ENCODE measurements around the gene CCDC51. TPM values are rescaled to one million over a fixed set of nuclear protein-coding genes. Genes with fewer than 3 reads are reported as not detected.
A peak's percentile ranks its signal among the peaks of the same experiment; 100 is the strongest.

Gene CCDC51
- total and polyA plus RNA-seq, 2 of the 13 experiments (the other 11 are each of a cell fraction or from before 2014, with no cell fraction given), result 18.1 to 29.4 TPM

DNA sequence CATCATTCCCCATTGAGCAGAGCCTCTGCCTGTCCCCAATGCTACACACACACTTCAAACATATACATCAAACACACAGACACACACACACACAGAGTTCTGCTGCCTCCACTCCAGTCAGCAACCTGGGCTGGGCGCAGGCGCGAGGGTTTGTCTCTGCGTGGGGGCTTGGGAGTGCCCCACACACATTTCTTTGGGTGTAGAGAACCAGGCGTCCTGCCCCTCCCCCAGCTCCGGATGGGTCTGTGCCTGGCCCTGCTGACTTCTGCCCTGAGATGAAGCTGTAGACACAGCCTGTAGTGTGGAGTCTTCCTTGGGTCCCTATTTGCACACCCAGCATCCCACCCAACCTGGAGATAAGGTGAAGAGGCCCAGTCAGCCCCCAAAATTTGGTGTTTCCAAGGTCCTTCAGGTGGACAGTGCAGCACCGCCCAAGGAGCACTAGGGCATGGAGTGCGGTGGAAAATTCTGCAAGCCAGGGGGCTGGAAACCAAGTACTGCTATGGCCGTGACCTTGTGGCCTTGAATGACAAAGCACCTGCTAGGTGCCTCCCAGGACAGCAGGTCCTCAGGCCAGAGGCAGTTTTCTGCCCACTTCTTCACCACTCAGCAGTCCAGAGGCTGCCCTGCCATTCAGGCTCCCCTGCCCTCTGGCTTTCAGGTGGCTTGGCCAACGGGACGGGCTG is 41.1 kb downstream of the CCDC51 start (continued):
- TF ChIP-seq, protein P1, sequence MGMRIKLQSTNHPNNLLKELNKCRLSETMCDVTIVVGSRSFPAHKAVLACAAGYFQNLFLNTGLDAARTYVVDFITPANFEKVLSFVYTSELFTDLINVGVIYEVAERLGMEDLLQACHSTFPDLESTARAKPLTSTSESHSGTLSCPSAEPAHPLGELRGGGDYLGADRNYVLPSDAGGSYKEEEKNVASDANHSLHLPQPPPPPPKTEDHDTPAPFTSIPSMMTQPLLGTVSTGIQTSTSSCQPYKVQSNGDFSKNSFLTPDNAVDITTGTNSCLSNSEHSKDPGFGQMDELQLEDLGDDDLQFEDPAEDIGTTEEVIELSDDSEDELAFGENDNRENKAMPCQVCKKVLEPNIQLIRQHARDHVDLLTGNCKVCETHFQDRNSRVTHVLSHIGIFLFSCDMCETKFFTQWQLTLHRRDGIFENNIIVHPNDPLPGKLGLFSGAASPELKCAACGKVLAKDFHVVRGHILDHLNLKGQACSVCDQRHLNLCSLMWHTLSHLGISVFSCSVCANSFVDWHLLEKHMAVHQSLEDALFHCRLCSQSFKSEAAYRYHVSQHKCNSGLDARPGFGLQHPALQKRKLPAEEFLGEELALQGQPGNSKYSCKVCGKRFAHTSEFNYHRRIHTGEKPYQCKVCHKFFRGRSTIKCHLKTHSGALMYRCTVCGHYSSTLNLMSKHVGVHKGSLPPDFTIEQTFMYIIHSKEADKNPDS (CRISPR knock-in tag; IDR thresholded peaks at IDR 0.05), result no peak
- no peak for TF ChIP-seq CAMTA2 (CRISPR knock-in tag; IDR thresholded peaks at IDR 0.05; ENCODE audit: borderline replicate concordance)
- TF ChIP-seq GABPB1 (CRISPR knock-in tag; IDR thresholded peaks at IDR 0.05), result no peak
- TF ChIP-seq ZNF446 (CRISPR knock-in tag; IDR thresholded peaks at IDR 0.05), result no peak
- TF ChIP-seq, protein P2, sequence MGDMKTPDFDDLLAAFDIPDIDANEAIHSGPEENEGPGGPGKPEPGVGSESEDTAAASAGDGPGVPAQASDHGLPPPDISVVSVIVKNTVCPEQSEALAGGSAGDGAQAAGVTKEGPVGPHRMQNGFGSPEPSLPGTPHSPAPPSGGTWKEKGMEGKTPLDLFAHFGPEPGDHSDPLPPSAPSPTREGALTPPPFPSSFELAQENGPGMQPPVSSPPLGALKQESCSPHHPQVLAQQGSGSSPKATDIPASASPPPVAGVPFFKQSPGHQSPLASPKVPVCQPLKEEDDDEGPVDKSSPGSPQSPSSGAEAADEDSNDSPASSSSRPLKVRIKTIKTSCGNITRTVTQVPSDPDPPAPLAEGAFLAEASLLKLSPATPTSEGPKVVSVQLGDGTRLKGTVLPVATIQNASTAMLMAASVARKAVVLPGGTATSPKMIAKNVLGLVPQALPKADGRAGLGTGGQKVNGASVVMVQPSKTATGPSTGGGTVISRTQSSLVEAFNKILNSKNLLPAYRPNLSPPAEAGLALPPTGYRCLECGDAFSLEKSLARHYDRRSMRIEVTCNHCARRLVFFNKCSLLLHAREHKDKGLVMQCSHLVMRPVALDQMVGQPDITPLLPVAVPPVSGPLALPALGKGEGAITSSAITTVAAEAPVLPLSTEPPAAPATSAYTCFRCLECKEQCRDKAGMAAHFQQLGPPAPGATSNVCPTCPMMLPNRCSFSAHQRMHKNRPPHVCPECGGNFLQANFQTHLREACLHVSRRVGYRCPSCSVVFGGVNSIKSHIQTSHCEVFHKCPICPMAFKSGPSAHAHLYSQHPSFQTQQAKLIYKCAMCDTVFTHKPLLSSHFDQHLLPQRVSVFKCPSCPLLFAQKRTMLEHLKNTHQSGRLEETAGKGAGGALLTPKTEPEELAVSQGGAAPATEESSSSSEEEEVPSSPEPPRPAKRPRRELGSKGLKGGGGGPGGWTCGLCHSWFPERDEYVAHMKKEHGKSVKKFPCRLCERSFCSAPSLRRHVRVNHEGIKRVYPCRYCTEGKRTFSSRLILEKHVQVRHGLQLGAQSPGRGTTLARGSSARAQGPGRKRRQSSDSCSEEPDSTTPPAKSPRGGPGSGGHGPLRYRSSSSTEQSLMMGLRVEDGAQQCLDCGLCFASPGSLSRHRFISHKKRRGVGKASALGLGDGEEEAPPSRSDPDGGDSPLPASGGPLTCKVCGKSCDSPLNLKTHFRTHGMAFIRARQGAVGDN (CRISPR knock-in tag; IDR thresholded peaks at IDR 0.05), result peak; percentile 36
- TF ChIP-seq, protein P3, sequence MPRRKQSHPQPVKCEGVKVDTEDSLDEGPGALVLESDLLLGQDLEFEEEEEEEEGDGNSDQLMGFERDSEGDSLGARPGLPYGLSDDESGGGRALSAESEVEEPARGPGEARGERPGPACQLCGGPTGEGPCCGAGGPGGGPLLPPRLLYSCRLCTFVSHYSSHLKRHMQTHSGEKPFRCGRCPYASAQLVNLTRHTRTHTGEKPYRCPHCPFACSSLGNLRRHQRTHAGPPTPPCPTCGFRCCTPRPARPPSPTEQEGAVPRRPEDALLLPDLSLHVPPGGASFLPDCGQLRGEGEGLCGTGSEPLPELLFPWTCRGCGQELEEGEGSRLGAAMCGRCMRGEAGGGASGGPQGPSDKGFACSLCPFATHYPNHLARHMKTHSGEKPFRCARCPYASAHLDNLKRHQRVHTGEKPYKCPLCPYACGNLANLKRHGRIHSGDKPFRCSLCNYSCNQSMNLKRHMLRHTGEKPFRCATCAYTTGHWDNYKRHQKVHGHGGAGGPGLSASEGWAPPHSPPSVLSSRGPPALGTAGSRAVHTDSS (CRISPR knock-in tag; conservative IDR thresholded peaks at IDR 0.05), result no peak
- TF ChIP-seq POLR2AphosphoS2 (IDR thresholded peaks at IDR 0.05; ENCODE audit: low read depth, low read length), result no peak
- no peak for TF ChIP-seq YEATS4 (CRISPR knock-in tag; IDR thresholded peaks at IDR 0.05; ENCODE audit: borderline replicate concordance)
- TF ChIP-seq, protein P4, sequence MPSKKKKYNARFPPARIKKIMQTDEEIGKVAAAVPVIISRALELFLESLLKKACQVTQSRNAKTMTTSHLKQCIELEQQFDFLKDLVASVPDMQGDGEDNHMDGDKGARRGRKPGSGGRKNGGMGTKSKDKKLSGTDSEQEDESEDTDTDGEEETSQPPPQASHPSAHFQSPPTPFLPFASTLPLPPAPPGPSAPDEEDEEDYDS (CRISPR knock-in tag; IDR thresholded peaks at IDR 0.05), result no peak
- TF ChIP-seq, protein P5, sequence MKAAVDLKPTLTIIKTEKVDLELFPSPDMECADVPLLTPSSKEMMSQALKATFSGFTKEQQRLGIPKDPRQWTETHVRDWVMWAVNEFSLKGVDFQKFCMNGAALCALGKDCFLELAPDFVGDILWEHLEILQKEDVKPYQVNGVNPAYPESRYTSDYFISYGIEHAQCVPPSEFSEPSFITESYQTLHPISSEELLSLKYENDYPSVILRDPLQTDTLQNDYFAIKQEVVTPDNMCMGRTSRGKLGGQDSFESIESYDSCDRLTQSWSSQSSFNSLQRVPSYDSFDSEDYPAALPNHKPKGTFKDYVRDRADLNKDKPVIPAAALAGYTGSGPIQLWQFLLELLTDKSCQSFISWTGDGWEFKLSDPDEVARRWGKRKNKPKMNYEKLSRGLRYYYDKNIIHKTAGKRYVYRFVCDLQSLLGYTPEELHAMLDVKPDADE (CRISPR knock-in tag; IDR thresholded peaks at IDR 0.05), result no peak
- TF ChIP-seq SMC3 (IDR thresholded peaks at IDR 0.05; ENCODE audit: low read length), result no peak
- TF ChIP-seq IKZF1 (IDR thresholded peaks at IDR 0.05), result no peak
- no peak for TF ChIP-seq GZF1 (CRISPR knock-in tag; IDR thresholded peaks at IDR 0.05)
- TF ChIP-seq DNMT3B (CRISPR knock-in tag; conservative IDR thresholded peaks at IDR 0.05), result no peak
- TF ChIP-seq MXD4 (CRISPR knock-in tag; IDR thresholded peaks at IDR 0.05), result no peak
- no peak for TF ChIP-seq ATF1 (CRISPR knock-in tag; IDR thresholded peaks at IDR 0.05)
- no peak for TF ChIP-seq ZNF7 (CRISPR knock-in tag; IDR thresholded peaks at IDR 0.05)
- TF ChIP-seq HOXD1 (CRISPR knock-in tag; IDR thresholded peaks at IDR 0.05), result no peak
- TF ChIP-seq ZNF782 (CRISPR knock-in tag; IDR thresholded peaks at IDR 0.05; ENCODE audit: borderline replicate concordance), result no peak
- no peak for TF ChIP-seq ZNF367 (CRISPR knock-in tag; IDR thresholded peaks at IDR 0.05; ENCODE audit: borderline replicate concordance)
- no peak for TF ChIP-seq CREM (IDR thresholded peaks at IDR 0.05)
- no peak for TF ChIP-seq CREM (CRISPR knock-in tag; IDR thresholded peaks at IDR 0.05)
- TF ChIP-seq ZNF17 (CRISPR knock-in tag; IDR thresholded peaks at IDR 0.05), result no peak

Measured in HepG2 (cell line).